AG09319 (cell line): ENCODE data around the gene PTH2R.

ENCODE experiments used
- DNase-seq: peaks from one replicate; pipeline ENCODE4 v3.0.0-alpha.2; 2010; ENCODE audit warnings: low read depth; ENCODE audit errors: extremely low read depth
- TF ChIP-seq, protein P1 (sequence below): IDR thresholded peaks from 2 replicates; pipeline ENCODE4 v1.5.1; 2011; ENCODE audit warnings: low read depth, mild to moderate bottlenecking, inconsistent platforms, low read length, moderate library complexity

Gene PTH2R

GRCh38 chr2:208541989-208542464, 135.4 kb downstream of the PTH2R start:
- no peak for DNase-seq
- TF ChIP-seq, protein P1, sequence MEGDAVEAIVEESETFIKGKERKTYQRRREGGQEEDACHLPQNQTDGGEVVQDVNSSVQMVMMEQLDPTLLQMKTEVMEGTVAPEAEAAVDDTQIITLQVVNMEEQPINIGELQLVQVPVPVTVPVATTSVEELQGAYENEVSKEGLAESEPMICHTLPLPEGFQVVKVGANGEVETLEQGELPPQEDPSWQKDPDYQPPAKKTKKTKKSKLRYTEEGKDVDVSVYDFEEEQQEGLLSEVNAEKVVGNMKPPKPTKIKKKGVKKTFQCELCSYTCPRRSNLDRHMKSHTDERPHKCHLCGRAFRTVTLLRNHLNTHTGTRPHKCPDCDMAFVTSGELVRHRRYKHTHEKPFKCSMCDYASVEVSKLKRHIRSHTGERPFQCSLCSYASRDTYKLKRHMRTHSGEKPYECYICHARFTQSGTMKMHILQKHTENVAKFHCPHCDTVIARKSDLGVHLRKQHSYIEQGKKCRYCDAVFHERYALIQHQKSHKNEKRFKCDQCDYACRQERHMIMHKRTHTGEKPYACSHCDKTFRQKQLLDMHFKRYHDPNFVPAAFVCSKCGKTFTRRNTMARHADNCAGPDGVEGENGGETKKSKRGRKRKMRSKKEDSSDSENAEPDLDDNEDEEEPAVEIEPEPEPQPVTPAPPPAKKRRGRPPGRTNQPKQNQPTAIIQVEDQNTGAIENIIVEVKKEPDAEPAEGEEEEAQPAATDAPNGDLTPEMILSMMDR, result no peak

DNA sequence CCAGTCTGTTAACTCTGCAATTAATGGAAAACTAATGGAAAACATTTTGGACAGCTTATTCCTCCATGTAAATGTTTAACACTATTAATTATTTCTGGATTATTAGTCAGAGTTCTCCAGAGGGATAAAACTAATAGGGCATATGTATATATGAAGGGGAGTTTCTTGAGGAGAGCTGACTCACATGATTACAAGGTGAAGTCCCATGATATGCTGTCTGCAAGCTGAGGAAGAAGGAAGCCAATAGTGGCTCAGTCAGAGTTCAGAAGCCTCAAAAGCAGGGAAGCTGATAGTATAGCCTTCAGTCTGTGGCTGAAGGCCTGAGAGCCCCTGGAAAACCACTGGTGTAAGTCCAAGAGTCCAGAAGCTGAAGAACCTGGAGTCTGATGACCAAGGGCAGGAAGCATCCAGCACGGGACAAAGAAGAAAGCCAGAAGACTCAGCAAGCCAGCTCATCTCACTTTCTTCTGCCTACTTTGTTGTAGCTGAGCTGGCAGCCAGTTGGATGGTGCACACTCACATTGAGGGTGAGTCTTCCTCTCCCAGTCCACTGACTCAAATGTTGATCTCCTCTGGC, 136.0 kb downstream of the PTH2R start:
- no peak for DNase-seq
- TF ChIP-seq, protein P1, result no peak
